ENCODE data around the gene NHP2.

DNA sequence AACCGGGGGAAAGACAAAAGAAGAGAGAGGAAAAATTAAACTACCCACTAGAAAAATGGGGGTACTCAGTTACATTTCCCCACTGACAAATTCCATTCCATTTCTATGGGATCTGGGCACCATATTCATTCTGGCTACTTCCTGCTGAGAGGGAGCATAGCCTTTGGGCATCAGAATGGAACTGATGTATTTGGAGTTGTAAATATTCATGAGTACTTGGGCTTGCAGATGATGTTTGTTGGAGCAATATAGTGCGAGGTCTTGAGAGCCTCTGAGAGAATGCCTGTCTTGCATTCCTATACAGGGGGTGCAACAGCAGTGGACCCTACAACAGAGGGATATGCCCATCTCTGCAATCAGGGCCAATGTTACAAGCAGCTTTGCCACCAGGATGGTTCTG is 16.8 kb upstream of the NHP2 start:
- TF ChIP-seq, protein P1, sequence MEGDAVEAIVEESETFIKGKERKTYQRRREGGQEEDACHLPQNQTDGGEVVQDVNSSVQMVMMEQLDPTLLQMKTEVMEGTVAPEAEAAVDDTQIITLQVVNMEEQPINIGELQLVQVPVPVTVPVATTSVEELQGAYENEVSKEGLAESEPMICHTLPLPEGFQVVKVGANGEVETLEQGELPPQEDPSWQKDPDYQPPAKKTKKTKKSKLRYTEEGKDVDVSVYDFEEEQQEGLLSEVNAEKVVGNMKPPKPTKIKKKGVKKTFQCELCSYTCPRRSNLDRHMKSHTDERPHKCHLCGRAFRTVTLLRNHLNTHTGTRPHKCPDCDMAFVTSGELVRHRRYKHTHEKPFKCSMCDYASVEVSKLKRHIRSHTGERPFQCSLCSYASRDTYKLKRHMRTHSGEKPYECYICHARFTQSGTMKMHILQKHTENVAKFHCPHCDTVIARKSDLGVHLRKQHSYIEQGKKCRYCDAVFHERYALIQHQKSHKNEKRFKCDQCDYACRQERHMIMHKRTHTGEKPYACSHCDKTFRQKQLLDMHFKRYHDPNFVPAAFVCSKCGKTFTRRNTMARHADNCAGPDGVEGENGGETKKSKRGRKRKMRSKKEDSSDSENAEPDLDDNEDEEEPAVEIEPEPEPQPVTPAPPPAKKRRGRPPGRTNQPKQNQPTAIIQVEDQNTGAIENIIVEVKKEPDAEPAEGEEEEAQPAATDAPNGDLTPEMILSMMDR (IDR thresholded peaks at IDR 0.05; ENCODE audit: low read depth, low read length), result no peak
- no peak for TF ChIP-seq EZH2phosphoT487 (IDR thresholded peaks at IDR 0.05; ENCODE audit: low read depth)
